ENCODE results near the gene CACNA1D.

DNA sequence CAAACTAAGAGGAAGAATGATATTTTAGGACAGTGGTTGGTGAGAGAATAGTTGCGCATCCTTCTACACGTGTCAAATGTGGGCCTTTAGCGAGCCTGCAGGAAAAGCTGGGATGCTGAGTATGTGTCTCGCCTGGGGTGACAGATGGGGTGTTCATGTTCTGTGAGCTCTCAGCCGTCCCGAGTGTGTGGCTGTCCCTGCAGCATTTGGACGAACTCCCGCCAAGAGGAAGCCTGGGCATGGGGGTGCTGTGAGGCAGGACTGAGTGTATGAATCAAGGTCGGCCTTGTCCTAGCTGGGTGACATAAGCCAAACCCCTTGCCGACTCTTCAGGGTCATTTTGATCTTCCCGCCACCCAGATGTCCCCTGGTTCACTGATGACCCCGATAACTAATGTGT is 94.8 kb downstream of the CACNA1D start:
- TF ChIP-seq, protein P1, sequence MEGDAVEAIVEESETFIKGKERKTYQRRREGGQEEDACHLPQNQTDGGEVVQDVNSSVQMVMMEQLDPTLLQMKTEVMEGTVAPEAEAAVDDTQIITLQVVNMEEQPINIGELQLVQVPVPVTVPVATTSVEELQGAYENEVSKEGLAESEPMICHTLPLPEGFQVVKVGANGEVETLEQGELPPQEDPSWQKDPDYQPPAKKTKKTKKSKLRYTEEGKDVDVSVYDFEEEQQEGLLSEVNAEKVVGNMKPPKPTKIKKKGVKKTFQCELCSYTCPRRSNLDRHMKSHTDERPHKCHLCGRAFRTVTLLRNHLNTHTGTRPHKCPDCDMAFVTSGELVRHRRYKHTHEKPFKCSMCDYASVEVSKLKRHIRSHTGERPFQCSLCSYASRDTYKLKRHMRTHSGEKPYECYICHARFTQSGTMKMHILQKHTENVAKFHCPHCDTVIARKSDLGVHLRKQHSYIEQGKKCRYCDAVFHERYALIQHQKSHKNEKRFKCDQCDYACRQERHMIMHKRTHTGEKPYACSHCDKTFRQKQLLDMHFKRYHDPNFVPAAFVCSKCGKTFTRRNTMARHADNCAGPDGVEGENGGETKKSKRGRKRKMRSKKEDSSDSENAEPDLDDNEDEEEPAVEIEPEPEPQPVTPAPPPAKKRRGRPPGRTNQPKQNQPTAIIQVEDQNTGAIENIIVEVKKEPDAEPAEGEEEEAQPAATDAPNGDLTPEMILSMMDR (conservative IDR thresholded peaks at IDR 0.05; ENCODE audit: low read depth, low read length), result no peak
- no peak for TF ChIP-seq EZH2 (IDR thresholded peaks at IDR 0.05; ENCODE audit: borderline replicate concordance, low read depth, low read length, poor library complexity, severe bottlenecking)

Measured in A673 (cell line).